RWPE1 (cell line): Measurements from ENCODE around the gene PCP4L1.
A peak's percentile ranks its signal among the peaks of the same experiment; 100 is the strongest.

Experiments used
- CTCF ChIA-PET: fragments of 350-600 bp; sonication (Branson Sonifier 250); formaldehyde crosslinking; extraction: SDS; loops from one replicate; lab custom pipeline; 2021; lab: Yijun Ruan, JAX
- POLR2A ChIA-PET: fragments of 400-600 bp; formaldehyde crosslinking; extraction: SDS; loops from one replicate; lab custom pipeline; 2020; ENCODE audit warnings: antibody characterized with exemption; ENCODE audit not compliant: low non-redundant PET; lab: Yijun Ruan, JAX
- DNase-seq: peaks from one replicate; pipeline ENCODE4 v3.0.0; 2012; ENCODE audit warnings: low spot score
- H3K27ac ChIP-seq: fragments of 450-650 bp; 2 replicates; pipeline ENCODE4 v1.5.1; 2017
- CTCF ChIP-seq: fragments of 450-650 bp; conservative IDR thresholded peaks from 2 replicates; pipeline ENCODE4 v1.5.1; 2017; ENCODE audit warnings: low read depth, mild to moderate bottlenecking

PCP4L1 gene

GRCh38 chr1:161229896-161230295 is 28.6 kb upstream of the PCP4L1 start:
- no peak for TF ChIP-seq CTCF
- no peak overlapping the region for H3K27ac ChIP-seq
- ChIA-PET POLR2A (no interaction called here), CTCF (interaction anchor here (0.6 to 4.9 kb wide), 4 partner anchors 36 to 152 kb away, joined by 3 to 23 read pairs (median 6); no protein-coding TSS in a partner anchor)
- no peak for DNase-seq

- POLR2A ChIA-PET = no interaction called here
- DNase-seq = no peak
- CTCF ChIA-PET = interaction anchor here (0.6 to 1.4 kb wide), 4 partner anchors 32 to 151 kb away, joined by 3 to 4 read pairs (median 3); no protein-coding TSS in a partner anchor
- no peak for TF ChIP-seq CTCF
- 0 out of 2 replicates have a peak overlapping the region, but pooled peaks have one; percentile 11 for H3K27ac ChIP-seq
Measured at GRCh38 chr1:161230762-161231161, 27.8 kb upstream of the PCP4L1 start.

- H3K27ac ChIP-seq = no peak overlapping the region
- TF ChIP-seq CTCF = no peak
- DNase-seq = no peak
- ChIA-PET CTCF (no interaction called here), POLR2A (no interaction called here)
Measured at GRCh38 chr1:161233102-161233501, 25.4 kb upstream of the PCP4L1 start.

GRCh38 chr1:161235957-161236775 is 22.4 kb upstream of the PCP4L1 start:
- POLR2A ChIA-PET = no interaction called here
- no peak for TF ChIP-seq CTCF
- H3K27ac ChIP-seq = no peak overlapping the region
- CTCF ChIA-PET = interaction anchor here (0.5 to 1.4 kb wide), 6 partner anchors 8 to 146 kb away, joined by 3 to 7 read pairs (median 4); partner anchors contain the start of gene TOMM40L
- no peak for DNase-seq

GRCh38 chr1:161238039-161238473 is 20.5 kb upstream of the PCP4L1 start, which contains the start of gene NR1I3:
Gene NR1I3, minus strand, starts transcription at chr1:161238203. Its CDS starts 1,638 bp downstream, at chr1:161236565.
- TF ChIP-seq CTCF = no peak
- no peak for DNase-seq
- POLR2A ChIA-PET = no interaction called here
- H3K27ac ChIP-seq = no peak within 1 kb of the TSS
- CTCF ChIA-PET = no interaction called here

- ChIA-PET CTCF (interaction anchor here (0.6 to 1.6 kb wide), 2 partner anchors 18 to 50 kb away, joined by 3 read pairs; no protein-coding TSS in a partner anchor), POLR2A (no interaction called here)
- no peak for DNase-seq
Measured at GRCh38 chr1:161241682-161242081, 16.9 kb upstream of the PCP4L1 start.

More at GRCh38 chr1:161241682-161242081, 16.9 kb upstream of the PCP4L1 start:
- H3K27ac ChIP-seq = no peak overlapping the region
- TF ChIP-seq CTCF = no peak
